Liver (tissue), 9 donors: Measurements from ENCODE around the gene UCN3. TPM values are rescaled to one million over a fixed set of nuclear protein-coding genes. Genes with fewer than 3 reads are reported as not detected.

Experiments
- DNase-seq: peaks from one replicate; pipeline ENCODE4 v3.0.0-alpha.2; 2017; ENCODE audit warnings: low spot score
- H3K27ac ChIP-seq, 2 donors: one replicate each; pipeline ENCODE4 v1.7.0; 2013; ENCODE audit warnings: inconsistent platforms in 2 of 2, low read length in 2 of 2, control low read depth in 1 of 2, low read depth in 1 of 2, mild to moderate bottlenecking in 1 of 2
- H3K27me3 ChIP-seq, 4 donors: one replicate each; pipeline versions ENCODE4 v1.6.1 to v1.7.0; 2013; ENCODE audit warnings: low read length in 3 of 4, inconsistent platforms in 1 of 4, mild to moderate bottlenecking in 1 of 4, moderate library complexity in 1 of 4; ENCODE audit not compliant: control insufficient read depth in 4 of 4, insufficient read depth in 4 of 4
- H3K36me3 ChIP-seq, 4 donors: one replicate each; pipeline versions ENCODE4 v1.6.1 to v1.7.0; 2013; ENCODE audit warnings: low read length in 3 of 4, mild to moderate bottlenecking in 3 of 4, low read depth in 1 of 4, moderate library complexity in 1 of 4; ENCODE audit not compliant: control insufficient read depth in 4 of 4, insufficient read depth in 3 of 4
- H3K4me1 ChIP-seq, 4 donors: one replicate each; pipeline versions ENCODE4 v1.6.1 to v1.7.0; 2013; ENCODE audit warnings: low read length in 3 of 4, mild to moderate bottlenecking in 3 of 4, moderate library complexity in 1 of 4; ENCODE audit not compliant: control insufficient read depth in 4 of 4, insufficient read depth in 4 of 4
- H3K4me3 ChIP-seq, 3 donors: one replicate each; pipeline versions ENCODE4 v1.6.1 to v1.7.0; 2013; ENCODE audit warnings: low read length in 3 of 3, control low read depth in 1 of 3, low read depth in 1 of 3, mild to moderate bottlenecking in 1 of 3
- H3K9ac ChIP-seq, 2 donors: one replicate each; pipeline ENCODE4 v1.7.0; 2013; ENCODE audit warnings: low read length in 2 of 2, mild to moderate bottlenecking in 2 of 2, moderate library complexity in 2 of 2, control low read depth in 1 of 2, low read depth in 1 of 2
- H3K9me3 ChIP-seq, 4 donors: one replicate each; pipeline versions ENCODE4 v1.6.1 to v1.7.0; 2013; ENCODE audit warnings: low read length in 3 of 4; ENCODE audit not compliant: control insufficient read depth in 4 of 4
- EGR1 ChIP-seq, 2 donors: IDR thresholded peaks; 2 replicates each; pipeline ENCODE4 v1.6.1; 2016 to 2018; ENCODE audit warnings: antibody characterized with exemption in 2 of 2, low read depth in 2 of 2
- FOXA1 ChIP-seq: IDR thresholded peaks from 2 replicates; pipeline ENCODE4 v1.6.1; 2016; ENCODE audit warnings: antibody characterized with exemption
- FOXA2 ChIP-seq: IDR thresholded peaks from 2 replicates; pipeline ENCODE4 v1.6.1; 2016; ENCODE audit warnings: antibody characterized with exemption
- GABPA ChIP-seq, 2 donors: IDR thresholded peaks in 1 of 2; conservative IDR thresholded peaks in 1 of 2; 2 replicates each; pipeline ENCODE4 v1.6.1; 2016; ENCODE audit warnings: antibody characterized with exemption in 2 of 2, mild to moderate bottlenecking in 1 of 2, moderate library complexity in 1 of 2
- HNF4A ChIP-seq, 2 donors: conservative IDR thresholded peaks; 2 replicates each; pipeline ENCODE4 v1.6.1; 2016; ENCODE audit warnings: antibody characterized with exemption in 2 of 2, mild to moderate bottlenecking in 2 of 2
- HNF4G ChIP-seq: IDR thresholded peaks from 2 replicates; pipeline ENCODE4 v1.6.1; 2016; ENCODE audit warnings: antibody characterized with exemption
- JUND ChIP-seq, 2 donors: IDR thresholded peaks; 2 replicates each; pipeline ENCODE4 v1.6.1; 2016; ENCODE audit warnings: antibody characterized with exemption in 2 of 2
- NR2F2 ChIP-seq: IDR thresholded peaks from 2 replicates; pipeline ENCODE4 v1.6.1; 2016; ENCODE audit warnings: antibody characterized with exemption
- RAD21 ChIP-seq, 2 donors: IDR thresholded peaks; 2 replicates each; pipeline ENCODE4 v1.6.1; 2016; ENCODE audit warnings: antibody characterized with exemption in 2 of 2, mild to moderate bottlenecking in 2 of 2
- RXRA ChIP-seq, 2 donors: IDR thresholded peaks; 2 replicates each; pipeline ENCODE4 v1.6.1; 2017 to 2018; ENCODE audit warnings: antibody characterized with exemption in 2 of 2, mild to moderate bottlenecking in 1 of 2
- SP1 ChIP-seq: IDR thresholded peaks from 2 replicates; pipeline ENCODE4 v1.6.1; 2018; ENCODE audit warnings: antibody characterized with exemption, mild to moderate bottlenecking
- TAF1 ChIP-seq: conservative IDR thresholded peaks from 2 replicates; pipeline ENCODE4 v1.6.1; 2016; ENCODE audit warnings: antibody characterized with exemption, mild to moderate bottlenecking
- YY1 ChIP-seq: IDR thresholded peaks from 2 replicates; pipeline ENCODE4 v1.6.1; 2016; ENCODE audit warnings: antibody characterized with exemption, mild to moderate bottlenecking
- WGBS: extraction: QIAGEN DNeasy Blood & Tissue Kit; methylation state at CpG from one replicate; pipeline ENCODE4 v1.1.7; 2013; 5-methylcytosine and 5-hydroxymethylcytosine counted together
- polyA plus RNA-seq, 2 donors: library from polyadenylated mRNA; stranded (reverse) in 1 of 2; unstranded in 1 of 2; fragments of 200-250 nt in 1 of 2; fragments of >200 nt in 1 of 2; fragmentation: Nextera tagmentation in 1 of 2; extraction: Ambion mirVana in 1 of 2; gene quantifications; one replicate each; pipeline versions ENCODE4 v1.2.1 to v1.2.3, GENCODE V29; 2013 to 2015
- total RNA-seq, 2 donors: library from RNA; depleted of rRNA; stranded (reverse); fragments of >200 nt; gene quantifications; one replicate each; pipeline ENCODE4 v1.2.3, GENCODE V29; 2014
- TF ChIP-seq, protein P1 (sequence below): fragments of 150-350 bp; IDR thresholded peaks from 2 replicates; pipeline ENCODE4 v1.5.1; 2017; ENCODE audit warnings: improper control_type of control experiment, low read depth, low read length; ENCODE audit not compliant: missing input control
- TF ChIP-seq, protein P2 (sequence below): IDR thresholded peaks from 2 replicates; pipeline ENCODE4 v1.6.1; 2016; ENCODE audit warnings: antibody characterized with exemption, mild to moderate bottlenecking
- TF ChIP-seq, protein P3 (sequence below): IDR thresholded peaks from 2 replicates; pipeline ENCODE4 v1.6.1; 2016; ENCODE audit warnings: antibody characterized with exemption
- TF ChIP-seq, protein P4 (sequence below): IDR thresholded peaks from 2 replicates; pipeline ENCODE4 v1.6.1; 2016; ENCODE audit warnings: antibody characterized with exemption
- TF ChIP-seq, protein P5 (sequence below): IDR thresholded peaks from 2 replicates; pipeline ENCODE4 v1.6.1; 2016; ENCODE audit warnings: antibody characterized with exemption
- donor health status: healthy.
- donor health status: healthy.
- donor health status: healthy.
- donor health status: healthy.
- donor health status: healthy.

UCN3 gene
- total and polyA plus RNA-seq, 4 donors: 0.23 TPM; not detected in 3

DNA sequence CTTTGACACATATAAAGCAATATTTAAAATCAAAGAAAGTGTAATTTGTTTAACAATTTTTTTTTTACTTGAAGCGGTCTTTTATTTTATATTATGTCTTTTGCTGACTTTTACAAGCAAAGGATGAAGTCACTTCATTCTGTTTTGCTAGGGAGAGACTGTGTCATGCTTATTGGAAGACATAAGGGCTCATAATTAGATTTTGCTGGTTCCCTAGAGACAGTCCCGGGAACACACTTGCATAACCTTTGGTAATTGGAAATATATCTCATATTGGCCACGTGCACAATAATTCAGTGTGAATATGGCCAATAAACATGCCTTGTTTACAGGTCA, 47.1 kb downstream of the UCN3 start:
- TF ChIP-seq, protein P1, sequence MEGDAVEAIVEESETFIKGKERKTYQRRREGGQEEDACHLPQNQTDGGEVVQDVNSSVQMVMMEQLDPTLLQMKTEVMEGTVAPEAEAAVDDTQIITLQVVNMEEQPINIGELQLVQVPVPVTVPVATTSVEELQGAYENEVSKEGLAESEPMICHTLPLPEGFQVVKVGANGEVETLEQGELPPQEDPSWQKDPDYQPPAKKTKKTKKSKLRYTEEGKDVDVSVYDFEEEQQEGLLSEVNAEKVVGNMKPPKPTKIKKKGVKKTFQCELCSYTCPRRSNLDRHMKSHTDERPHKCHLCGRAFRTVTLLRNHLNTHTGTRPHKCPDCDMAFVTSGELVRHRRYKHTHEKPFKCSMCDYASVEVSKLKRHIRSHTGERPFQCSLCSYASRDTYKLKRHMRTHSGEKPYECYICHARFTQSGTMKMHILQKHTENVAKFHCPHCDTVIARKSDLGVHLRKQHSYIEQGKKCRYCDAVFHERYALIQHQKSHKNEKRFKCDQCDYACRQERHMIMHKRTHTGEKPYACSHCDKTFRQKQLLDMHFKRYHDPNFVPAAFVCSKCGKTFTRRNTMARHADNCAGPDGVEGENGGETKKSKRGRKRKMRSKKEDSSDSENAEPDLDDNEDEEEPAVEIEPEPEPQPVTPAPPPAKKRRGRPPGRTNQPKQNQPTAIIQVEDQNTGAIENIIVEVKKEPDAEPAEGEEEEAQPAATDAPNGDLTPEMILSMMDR: no peak
- TF ChIP-seq YY1 (no peak), RAD21 (IDR thresholded peaks at IDR 0.05) (no peak), HNF4G (no peak), EGR1 (IDR thresholded peaks at IDR 0.05; ENCODE audit: low read depth in 2 of 2) (no peak), HNF4A (conservative IDR thresholded peaks at IDR 0.05) (no peak), JUND (IDR thresholded peaks at IDR 0.05) (no peak), NR2F2 (no peak), TAF1 (no peak), GABPA (IDR thresholded peaks at IDR 0.05 in 1 of 2, conservative IDR thresholded peaks at IDR 0.05 in 1 of 2) (no peak), FOXA2 (no peak), FOXA1 (no peak), SP1 (no peak), RXRA (IDR thresholded peaks at IDR 0.05) (no peak)
- TF ChIP-seq, protein P2, sequence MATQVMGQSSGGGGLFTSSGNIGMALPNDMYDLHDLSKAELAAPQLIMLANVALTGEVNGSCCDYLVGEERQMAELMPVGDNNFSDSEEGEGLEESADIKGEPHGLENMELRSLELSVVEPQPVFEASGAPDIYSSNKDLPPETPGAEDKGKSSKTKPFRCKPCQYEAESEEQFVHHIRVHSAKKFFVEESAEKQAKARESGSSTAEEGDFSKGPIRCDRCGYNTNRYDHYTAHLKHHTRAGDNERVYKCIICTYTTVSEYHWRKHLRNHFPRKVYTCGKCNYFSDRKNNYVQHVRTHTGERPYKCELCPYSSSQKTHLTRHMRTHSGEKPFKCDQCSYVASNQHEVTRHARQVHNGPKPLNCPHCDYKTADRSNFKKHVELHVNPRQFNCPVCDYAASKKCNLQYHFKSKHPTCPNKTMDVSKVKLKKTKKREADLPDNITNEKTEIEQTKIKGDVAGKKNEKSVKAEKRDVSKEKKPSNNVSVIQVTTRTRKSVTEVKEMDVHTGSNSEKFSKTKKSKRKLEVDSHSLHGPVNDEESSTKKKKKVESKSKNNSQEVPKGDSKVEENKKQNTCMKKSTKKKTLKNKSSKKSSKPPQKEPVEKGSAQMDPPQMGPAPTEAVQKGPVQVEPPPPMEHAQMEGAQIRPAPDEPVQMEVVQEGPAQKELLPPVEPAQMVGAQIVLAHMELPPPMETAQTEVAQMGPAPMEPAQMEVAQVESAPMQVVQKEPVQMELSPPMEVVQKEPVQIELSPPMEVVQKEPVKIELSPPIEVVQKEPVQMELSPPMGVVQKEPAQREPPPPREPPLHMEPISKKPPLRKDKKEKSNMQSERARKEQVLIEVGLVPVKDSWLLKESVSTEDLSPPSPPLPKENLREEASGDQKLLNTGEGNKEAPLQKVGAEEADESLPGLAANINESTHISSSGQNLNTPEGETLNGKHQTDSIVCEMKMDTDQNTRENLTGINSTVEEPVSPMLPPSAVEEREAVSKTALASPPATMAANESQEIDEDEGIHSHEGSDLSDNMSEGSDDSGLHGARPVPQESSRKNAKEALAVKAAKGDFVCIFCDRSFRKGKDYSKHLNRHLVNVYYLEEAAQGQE: no peak
- TF ChIP-seq, protein P3, sequence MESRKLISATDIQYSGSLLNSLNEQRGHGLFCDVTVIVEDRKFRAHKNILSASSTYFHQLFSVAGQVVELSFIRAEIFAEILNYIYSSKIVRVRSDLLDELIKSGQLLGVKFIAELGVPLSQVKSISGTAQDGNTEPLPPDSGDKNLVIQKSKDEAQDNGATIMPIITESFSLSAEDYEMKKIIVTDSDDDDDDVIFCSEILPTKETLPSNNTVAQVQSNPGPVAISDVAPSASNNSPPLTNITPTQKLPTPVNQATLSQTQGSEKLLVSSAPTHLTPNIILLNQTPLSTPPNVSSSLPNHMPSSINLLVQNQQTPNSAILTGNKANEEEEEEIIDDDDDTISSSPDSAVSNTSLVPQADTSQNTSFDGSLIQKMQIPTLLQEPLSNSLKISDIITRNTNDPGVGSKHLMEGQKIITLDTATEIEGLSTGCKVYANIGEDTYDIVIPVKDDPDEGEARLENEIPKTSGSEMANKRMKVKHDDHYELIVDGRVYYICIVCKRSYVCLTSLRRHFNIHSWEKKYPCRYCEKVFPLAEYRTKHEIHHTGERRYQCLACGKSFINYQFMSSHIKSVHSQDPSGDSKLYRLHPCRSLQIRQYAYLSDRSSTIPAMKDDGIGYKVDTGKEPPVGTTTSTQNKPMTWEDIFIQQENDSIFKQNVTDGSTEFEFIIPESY: no peak
- TF ChIP-seq, protein P4, sequence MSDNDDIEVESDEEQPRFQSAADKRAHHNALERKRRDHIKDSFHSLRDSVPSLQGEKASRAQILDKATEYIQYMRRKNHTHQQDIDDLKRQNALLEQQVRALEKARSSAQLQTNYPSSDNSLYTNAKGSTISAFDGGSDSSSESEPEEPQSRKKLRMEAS: no peak
- TF ChIP-seq, protein P5, sequence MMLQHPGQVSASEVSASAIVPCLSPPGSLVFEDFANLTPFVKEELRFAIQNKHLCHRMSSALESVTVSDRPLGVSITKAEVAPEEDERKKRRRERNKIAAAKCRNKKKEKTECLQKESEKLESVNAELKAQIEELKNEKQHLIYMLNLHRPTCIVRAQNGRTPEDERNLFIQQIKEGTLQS: no peak
- peaks cover 2 to 15% (median 10%) of the 10 kb centered on the region in 4 donors for H3K4me1 ChIP-seq
- peak overlapping the region in 1 of 2 donors; percentile 1 for H3K9ac ChIP-seq
- peak overlapping the region in 1 of 2 donors; percentile 70 for H3K27ac ChIP-seq
- no peaks in the 10 kb centered on the region for H3K36me3 ChIP-seq
- H3K27me3 ChIP-seq: no peaks in the 10 kb centered on the region
- H3K4me3 ChIP-seq: peak overlapping the region in 1 of 3 donors; percentile 67
- H3K9me3 ChIP-seq: peaks cover 0 to 3% (median 0%) of the 10 kb centered on the region in 4 donors
- no peak for DNase-seq
- WGBS: 36% methylated on average over 3 of the region's 3 CpGs
